GM12874 (cell line): Measurements from ENCODE around the gene CAMK1D.

Experiments used
- CTCF ChIP-seq: IDR thresholded peaks from 2 replicates; pipeline ENCODE4 v1.5.1; 2011; ENCODE audit warnings: low read depth, mild to moderate bottlenecking, control low read depth, low read length, moderate library complexity; ENCODE audit not compliant: insufficient read depth

Gene CAMK1D

GRCh38 chr10:12633776-12634620 is 284.7 kb downstream of the CAMK1D start:
- TF ChIP-seq CTCF = no peak

GRCh38 chr10:12634621-12634931 is 285.2 kb downstream of the CAMK1D start:
- no peak for TF ChIP-seq CTCF

- no peak for TF ChIP-seq CTCF
Measured at GRCh38 chr10:12635127-12635541, 285.8 kb downstream of the CAMK1D start.

- no peak for TF ChIP-seq CTCF
Measured at GRCh38 chr10:12636571-12636970, 287.2 kb downstream of the CAMK1D start.

- TF ChIP-seq CTCF = no peak
Measured at GRCh38 chr10:12637649-12638048, 288.3 kb downstream of the CAMK1D start.

GRCh38 chr10:12638103-12638502 is 288.8 kb downstream of the CAMK1D start:
- no peak for TF ChIP-seq CTCF

GRCh38 chr10:12638781-12639180 is 289.4 kb downstream of the CAMK1D start:
- no peak for TF ChIP-seq CTCF
